ENCODE results near the gene IL15.
"Not testable (repeated sequence)": the region's sequence is repeated elsewhere in the genome, so short reads cannot be mapped to it uniquely, and the experiment has no call there.

IL15 gene

DNA sequence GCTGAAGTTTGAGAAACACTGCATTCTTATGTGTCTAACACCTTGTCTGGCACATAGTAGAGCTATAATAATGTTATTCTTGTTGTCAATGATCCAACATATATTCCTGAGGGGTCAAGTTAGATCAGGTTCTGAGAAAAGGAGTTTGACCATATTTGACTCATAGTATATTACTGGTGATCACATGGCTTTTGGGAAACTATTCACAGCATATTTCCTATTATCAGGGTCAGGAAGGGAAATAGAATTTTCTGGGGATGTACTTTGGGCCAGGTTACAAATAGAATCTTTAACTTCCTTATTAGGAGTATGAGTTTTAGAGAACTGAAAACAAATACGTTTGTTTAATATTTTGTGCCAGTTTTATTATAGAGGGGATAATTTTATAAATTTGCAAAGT is 11.6 kb downstream of the IL15 start:
- DNase-seq = no peak

DNA sequence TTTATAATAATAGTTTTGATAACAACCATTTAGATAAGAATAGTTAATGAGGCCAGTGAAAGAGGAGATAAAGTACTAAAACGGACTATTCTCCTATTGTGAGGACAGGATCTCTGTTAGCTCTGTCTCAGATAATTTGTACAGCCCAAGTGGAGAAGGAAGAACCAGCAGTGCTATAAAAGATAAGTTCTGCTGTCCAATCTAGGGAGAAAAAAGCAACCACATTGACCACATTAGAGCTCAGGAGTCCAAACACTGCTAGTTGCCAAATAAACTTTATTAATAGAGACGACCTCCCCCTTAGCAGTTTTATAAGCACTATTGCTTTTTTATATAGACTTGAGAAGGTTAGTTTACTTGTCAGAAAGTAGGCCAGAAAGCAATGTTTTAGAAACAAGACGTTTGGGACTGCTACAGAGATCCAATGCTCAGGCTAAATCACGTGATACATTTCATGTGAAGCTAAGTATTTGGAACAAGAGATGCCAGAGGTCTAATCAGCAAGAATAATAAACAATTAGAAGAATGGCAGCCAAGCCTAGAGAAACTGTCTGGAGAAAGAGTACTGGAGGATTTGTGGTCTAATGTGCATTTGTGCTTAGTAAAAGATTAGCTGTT is 15.9 kb downstream of the IL15 start:
- no peak for DNase-seq

- no peak for DNase-seq
Observed at GRCh38 chr4:141654098-141654497, 17.7 kb downstream of the IL15 start.

- DNase-seq = no peak
Observed at GRCh38 chr4:141656031-141656430, 19.6 kb downstream of the IL15 start.

GRCh38 chr4:141657550-141658250 is 21.3 kb downstream of the IL15 start:
- no peak for DNase-seq

DNA sequence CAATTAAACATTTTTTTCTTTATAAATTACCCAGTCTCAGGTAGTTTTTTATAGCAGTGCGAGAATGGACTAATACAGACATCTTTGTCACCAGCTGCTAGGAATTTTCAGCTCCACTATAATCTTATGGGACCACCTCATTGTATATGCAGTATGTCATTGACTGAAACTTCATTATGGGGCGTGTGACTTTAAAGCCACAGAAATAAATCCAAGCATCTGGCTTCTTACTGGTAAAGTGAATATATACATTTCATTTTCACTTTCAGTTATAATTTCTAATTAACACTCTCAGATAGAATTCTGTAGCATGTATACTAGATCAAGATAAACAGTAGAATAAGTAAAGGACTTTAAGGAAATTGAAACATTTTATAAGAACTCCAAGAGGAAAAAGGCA is 21.9 kb downstream of the IL15 start:
- DNase-seq = no peak

- no peak for DNase-seq
Observed at GRCh38 chr4:141659539-141659938, 23.2 kb downstream of the IL15 start.

DNA sequence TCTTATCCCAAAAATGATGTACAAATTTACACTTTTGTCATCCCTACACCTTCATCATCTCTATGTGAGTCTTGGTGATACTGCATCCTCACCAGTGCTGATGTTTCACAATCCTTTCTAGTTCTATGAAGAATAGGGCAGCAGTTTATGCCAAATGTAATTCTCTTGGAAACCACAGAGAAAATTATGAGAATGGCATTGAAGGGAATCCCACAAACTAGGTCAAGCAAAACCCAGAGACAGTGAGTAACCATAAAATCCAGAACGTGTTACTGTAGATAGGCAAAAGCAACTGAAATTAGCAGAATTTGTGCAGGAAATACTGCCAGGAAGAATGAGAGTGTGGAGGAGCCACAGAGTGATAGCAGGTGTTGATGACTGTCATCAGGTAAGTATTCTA is 24.5 kb downstream of the IL15 start:
- DNase-seq = no peak

DNA sequence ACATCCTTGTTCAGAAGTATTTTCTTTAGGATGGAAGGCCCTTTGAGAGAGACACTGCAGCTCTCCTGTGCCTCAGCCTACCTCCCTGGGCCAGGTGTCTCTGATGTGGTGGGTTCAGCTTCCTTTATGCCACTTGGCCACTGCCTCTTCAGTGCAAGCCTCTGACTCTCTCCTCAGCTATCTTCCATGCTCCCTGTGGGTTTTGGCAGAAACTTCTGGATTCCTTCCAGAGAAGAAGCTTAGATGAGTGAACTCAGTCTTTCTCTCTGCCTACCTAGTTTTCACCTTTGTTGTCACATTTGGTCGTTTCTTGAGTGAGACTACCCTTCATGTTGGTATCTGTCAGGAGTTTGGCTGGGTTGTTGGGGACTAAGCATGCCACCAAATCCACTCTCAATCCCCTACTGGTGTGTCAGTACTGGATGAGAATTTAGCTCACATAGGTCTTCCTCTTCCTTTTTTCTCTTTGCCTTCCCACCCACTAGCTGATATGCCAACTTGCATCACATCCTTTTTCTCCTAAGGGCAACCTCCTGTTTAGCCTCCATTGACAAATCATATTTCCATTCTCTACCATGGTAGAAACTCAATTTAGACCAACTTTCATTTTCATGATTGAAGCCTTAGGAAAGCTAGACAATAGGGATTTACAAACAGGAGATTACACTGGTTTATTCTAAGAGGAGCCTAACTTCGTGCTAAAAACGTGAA is 32.0 kb downstream of the IL15 start:
- no peak for DNase-seq

DNA sequence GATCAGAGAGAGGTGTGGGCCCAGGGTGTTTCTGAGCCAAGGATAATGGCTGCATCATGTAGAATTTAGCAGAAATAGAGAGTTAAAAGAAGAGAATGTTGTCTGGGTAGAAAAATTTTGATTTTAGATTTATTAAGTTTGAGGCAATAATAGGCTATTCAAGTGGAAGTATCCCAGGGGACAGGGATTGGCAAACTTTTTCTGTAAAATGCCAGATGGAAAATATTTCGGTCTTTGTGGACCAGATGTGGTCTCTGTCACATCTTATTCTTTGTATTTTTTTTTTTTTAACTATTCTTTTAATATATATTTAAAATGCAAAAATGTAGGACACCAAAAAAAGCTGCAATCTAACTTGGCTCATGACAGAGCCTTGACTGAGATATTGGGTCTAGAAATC is 33.1 kb downstream of the IL15 start:
- DNase-seq = no peak

DNA sequence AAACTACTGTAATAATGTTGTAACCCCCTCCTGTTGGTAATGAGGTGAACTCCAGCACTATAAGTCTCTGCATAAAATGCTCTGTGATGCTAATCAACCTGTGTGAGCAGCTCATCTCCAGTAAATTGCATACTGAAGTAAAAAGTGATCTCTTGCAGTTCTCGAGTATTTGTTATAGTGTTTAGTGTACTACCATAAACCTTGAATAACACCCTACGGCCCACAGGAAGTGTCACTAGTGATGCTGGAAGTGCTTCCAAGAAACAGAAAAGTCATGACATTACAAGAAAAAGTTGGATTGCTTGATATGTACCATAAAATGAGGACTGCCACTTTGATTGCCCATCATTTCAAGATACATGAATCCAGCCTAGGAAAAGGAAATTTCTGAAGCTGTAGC is 39.0 kb downstream of the IL15 start:
- no peak for DNase-seq

GRCh38 chr4:141676087-141676670 is 39.8 kb downstream of the IL15 start:
- DNase-seq = no peak

DNA sequence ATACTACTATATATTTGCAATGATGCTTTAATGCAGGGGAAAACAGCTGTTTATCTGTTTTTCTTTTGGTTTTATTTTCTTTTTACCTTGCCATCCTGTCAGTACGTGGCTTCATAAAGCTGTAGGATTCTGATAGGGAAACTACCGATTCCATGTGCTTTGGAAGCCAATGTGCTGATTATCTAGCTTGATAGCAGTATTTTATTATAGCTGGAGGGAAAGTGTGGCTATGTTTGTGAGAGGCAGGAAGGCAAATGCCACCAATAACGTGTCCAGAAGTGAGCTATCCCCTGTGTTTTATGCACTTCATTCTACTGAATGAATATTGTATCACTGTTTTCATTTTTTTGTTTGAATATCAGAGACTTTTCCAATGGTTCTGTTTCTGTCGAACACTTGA is 43.7 kb downstream of the IL15 start:
- DNase-seq = no peak

DNA sequence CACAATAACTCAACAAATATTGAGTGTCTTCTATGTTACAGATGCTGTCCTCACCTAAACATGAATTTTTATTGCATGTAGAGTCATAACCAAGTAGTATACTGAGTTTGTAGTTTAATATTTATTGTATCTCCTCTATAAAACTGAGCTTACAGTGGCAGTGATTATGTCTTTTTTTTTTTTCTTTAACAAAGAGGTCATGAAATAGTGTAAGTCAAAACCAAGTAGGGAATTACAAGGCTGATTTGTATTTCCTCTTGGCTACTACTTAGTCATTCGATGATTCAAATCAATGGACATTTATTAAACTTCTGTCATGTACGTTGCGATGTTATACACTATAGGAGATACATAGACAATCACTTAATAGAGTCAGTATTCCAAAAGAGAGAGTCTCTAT is 48.4 kb downstream of the IL15 start:
- no peak for DNase-seq

DNA sequence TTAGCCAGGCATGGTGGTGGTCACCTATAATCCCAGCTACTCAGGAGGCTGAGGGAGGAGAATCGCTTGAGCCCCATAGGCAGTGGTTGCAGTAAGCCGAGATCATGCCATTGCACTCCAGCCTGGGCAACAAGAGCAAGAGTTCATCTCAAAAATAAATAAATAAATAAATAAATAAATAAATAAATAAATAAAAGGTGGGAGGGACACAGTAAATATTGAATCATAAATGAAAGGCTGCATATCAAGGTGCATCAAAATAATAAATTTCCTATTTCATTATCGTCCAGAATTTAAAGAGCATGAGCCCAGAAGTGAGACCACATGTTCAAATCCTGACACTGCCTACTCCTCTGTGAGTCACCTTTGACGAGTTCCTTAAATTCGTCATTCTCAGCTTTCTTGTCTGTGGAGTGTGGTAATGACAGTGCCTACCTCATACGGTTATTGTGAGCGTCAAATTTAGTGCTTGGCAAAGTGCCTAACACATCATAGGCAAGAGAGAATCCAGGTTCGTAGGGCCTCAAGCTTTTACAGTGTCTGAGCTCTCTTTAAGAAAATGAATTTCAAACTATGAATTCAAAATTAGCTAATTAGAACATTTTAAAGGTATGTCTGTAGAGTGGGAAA is 49.9 kb downstream of the IL15 start:
- no peak for DNase-seq

DNA sequence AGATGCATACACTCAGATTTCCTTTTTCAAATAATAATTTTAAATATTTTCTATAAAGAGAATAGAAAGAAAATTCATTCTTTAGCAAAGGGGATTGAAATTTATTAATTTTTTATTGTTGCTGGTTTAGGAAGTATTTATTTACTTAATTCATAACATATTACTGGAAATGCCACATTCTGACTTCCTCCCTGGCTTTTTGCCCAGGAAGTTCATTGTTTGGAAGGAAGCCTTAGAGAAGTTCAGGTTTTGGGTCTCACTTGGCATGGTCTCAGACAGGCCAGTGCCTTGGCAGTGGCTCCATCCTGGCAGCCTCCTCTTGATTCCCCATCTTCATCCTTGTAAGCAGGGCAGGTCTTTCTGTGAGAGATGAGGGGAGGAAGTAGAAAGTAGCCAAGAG is 50.5 kb downstream of the IL15 start:
- no peak for DNase-seq

GRCh38 chr4:141689726-141690296 is 53.4 kb downstream of the IL15 start:
- DNase-seq = not testable (repeated sequence)

GRCh38 chr4:141691247-141691646 is 54.9 kb downstream of the IL15 start:
- not testable (repeated sequence) for DNase-seq

- DNase-seq = no peak
Observed at GRCh38 chr4:141692081-141692480, 55.7 kb downstream of the IL15 start.

GRCh38 chr4:141697116-141697515 is 60.7 kb downstream of the IL15 start:
- DNase-seq = no peak

DNA sequence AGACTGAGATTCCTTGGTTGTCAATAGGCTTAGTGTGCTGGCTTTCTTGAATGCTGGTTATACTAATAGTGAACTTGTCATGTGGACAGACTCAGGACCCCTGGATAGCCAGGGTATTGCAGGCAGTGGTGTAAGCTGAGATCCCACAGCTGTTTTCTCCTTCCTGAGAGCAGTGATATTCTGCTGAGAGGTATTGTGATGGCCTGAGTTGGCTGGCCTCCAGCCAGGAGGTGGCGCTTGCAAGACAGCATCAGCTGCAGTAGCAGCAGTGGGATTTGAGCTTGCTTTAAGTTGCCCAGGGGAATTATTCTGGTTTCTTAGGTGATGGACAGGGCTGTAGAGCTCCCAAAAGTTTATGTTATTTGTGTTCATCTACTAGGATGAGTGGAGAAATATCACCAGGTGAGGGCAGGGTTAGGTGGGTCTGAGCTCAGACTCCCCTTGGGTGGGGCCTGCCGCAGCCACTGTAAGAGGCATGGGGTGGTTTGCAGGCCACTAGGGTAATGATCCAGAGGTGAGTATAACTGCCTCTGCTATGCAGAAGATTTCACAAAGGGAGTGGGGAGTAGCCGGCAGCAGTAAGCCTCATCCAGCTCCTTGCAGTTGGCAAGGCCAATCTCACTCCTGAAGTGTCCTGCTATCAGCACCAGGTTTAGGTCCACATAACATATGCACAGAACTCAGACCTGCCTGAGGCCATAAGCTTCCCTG is 66.2 kb downstream of the IL15 start:
- peak in 1 of 5 donors; percentile 2 for DNase-seq

DNA sequence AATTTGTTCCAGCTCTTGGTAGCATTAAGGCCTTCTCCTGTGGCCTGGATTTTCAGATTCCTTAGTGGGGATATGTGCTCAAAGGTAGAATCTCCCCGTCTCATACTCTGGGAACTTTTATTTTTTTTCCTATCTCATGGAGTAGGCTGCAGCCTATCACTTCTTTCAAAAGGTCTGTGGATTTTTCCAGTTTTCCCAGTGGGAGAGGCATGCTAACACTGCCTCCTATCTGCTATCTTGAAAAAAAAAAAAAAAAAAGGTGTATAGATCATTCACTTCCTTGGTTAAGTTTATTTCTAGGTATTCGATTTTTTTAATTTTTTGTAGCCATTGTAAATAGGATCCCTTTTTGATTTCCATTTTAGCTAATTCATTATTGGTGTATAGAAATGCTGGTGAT is 67.1 kb downstream of the IL15 start:
- DNase-seq = no peak
